Thoracic aorta (tissue), 2 donors: Measurements from ENCODE around the gene AFG1L. TPM values are rescaled to one million over a fixed set of nuclear protein-coding genes. Genes with fewer than 3 reads are reported as not detected.

Source experiments
- ATAC-seq: fragments of 150-250 bp; one replicate; pipeline ENCODE4 v1.8.0; 2017; ENCODE audit warnings: low read depth; ENCODE audit not compliant: insufficient number of reproducible peaks, low FRiP score
- DNase-seq: peaks from one replicate; pipeline ENCODE4 v3.0.0-alpha.2; 2020; ENCODE audit warnings: low spot score
- H3K27ac ChIP-seq, 2 donors: fragments of 200-600 bp; sonication (generic); 1 replicate in 1 of 2; 2 replicates in 1 of 2; pipeline ENCODE4 v1.5.1; 2016; ENCODE audit warnings: mild to moderate bottlenecking in 2 of 2, moderate library complexity in 2 of 2
- H3K27me3 ChIP-seq: fragments of 200-600 bp; sonication (generic); replicated peaks from 2 replicates; pipeline ENCODE4 v1.6.0; 2016; ENCODE audit warnings: mild to moderate bottlenecking; ENCODE audit not compliant: insufficient read depth
- H3K36me3 ChIP-seq: fragments of 200-600 bp; sonication (generic); one replicate; pipeline ENCODE4 v1.5.1; 2016
- H3K4me1 ChIP-seq, 2 donors: fragments of 200-600 bp; sonication (generic); 1 replicate in 1 of 2; 2 replicates in 1 of 2; pipeline versions ENCODE4 v1.5.1 to v1.6.0; 2016; ENCODE audit warnings: low read depth in 2 of 2, mild to moderate bottlenecking in 1 of 2; ENCODE audit not compliant: control insufficient read depth in 1 of 2
- H3K4me3 ChIP-seq: fragments of 200-600 bp; sonication (generic); 2 replicates; pipeline ENCODE4 v1.5.1; 2016; ENCODE audit warnings: mild to moderate bottlenecking
- H3K9me3 ChIP-seq: fragments of 200-600 bp; sonication (generic); 2 replicates; pipeline ENCODE4 v1.5.1; 2016
- total RNA-seq, 2 donors: library from RNA; depleted of rRNA; stranded (reverse); fragments of >200 nt; gene quantifications; one replicate each; pipeline versions ENCODE4 v1.1.0 to v1.2.3, GENCODE V29; 2016
- TF ChIP-seq, protein P1 (sequence below): fragments of 200-600 bp; sonication (generic); IDR thresholded peaks from one replicate; pipeline ENCODE4 v1.5.1; 2019; ENCODE audit warnings: antibody characterized with exemption

AFG1L gene
- total RNA-seq, 2 donors from 2014 or later = 1.7 to 21.7 TPM

DNA sequence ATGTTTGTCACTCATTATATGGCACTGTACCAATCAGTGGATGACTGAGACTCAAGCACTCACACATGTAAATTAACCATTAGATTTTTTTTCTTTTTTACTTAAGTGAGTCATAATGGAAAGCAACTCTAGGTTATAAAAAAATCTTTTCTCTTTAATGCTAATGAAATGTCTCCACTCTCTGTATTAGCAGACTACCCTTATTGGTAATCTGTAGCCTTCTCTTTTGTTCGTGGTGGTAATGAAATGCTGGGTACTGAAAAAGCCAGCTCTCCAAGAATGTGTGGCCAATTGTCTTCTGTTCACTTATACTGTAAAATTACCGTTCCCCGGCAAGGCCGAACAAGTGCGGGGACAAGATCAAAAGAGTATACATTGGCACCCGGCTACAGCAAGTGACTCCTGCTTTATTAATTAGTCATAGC lies 69.0 kb downstream of the AFG1L start:
- no peak for ATAC-seq
- TF ChIP-seq, protein P1, sequence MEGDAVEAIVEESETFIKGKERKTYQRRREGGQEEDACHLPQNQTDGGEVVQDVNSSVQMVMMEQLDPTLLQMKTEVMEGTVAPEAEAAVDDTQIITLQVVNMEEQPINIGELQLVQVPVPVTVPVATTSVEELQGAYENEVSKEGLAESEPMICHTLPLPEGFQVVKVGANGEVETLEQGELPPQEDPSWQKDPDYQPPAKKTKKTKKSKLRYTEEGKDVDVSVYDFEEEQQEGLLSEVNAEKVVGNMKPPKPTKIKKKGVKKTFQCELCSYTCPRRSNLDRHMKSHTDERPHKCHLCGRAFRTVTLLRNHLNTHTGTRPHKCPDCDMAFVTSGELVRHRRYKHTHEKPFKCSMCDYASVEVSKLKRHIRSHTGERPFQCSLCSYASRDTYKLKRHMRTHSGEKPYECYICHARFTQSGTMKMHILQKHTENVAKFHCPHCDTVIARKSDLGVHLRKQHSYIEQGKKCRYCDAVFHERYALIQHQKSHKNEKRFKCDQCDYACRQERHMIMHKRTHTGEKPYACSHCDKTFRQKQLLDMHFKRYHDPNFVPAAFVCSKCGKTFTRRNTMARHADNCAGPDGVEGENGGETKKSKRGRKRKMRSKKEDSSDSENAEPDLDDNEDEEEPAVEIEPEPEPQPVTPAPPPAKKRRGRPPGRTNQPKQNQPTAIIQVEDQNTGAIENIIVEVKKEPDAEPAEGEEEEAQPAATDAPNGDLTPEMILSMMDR = no peak

DNA sequence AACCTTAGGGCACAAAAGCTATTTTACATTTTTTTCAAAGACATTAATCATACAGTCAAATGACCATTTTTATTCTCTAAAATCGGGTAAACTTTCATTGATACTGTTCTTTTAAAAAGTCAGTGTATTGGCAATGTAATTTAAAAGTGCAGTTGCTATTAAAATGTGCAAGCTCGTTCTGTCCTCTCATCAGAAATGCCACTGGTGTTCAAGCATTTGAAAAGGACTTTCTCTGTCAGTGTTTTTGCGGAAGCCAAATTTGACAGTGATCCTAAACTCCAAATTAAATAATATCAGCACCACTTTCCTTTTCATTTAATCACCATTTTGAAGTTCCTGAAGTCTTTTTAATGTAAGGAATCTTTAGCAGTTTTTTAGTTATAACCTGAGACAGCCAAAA lies 69.6 kb downstream of the AFG1L start:
- no peaks in the 10 kb centered on the region for H3K4me1 ChIP-seq
- no peak overlapping the region for H3K4me3 ChIP-seq
- H3K36me3 ChIP-seq = no peaks in the 10 kb centered on the region
- H3K27ac ChIP-seq = no peak overlapping the region
- no peaks in the 10 kb centered on the region for H3K27me3 ChIP-seq
- ATAC-seq = no peak
- DNase-seq = no peak
- no peaks in the 10 kb centered on the region for H3K9me3 ChIP-seq
- TF ChIP-seq, protein P1 = no peak

More for the DNA sequence above, 69.0 kb downstream of the AFG1L start:
- Histone ChIP-seq H3K4me1 (no peaks in the 10 kb centered on the region), H3K9me3 (no peaks in the 10 kb centered on the region), H3K27ac (no peak overlapping the region), H3K27me3 (no peaks in the 10 kb centered on the region), H3K36me3 (no peaks in the 10 kb centered on the region), H3K4me3 (no peak overlapping the region)
- no peak for DNase-seq

DNA sequence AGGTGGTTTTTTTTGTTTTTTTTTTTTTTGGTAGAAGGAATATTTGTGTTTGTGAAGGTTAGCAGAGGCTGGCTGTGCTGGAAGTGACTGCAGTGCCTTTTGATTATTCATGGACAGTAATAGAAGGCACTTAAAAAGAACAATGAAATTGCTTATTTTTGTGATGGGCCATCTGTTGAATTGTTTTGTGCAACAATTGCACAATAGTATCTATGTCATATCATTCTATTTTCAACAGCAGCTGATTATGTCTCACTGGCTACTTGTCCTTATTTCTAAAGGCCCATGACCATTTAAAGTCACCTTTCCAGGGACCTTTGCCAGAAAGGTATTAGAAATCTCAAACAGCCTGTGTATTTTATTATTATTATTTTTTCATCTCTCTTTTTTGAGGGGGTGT lies 70.6 kb downstream of the AFG1L start:
- no peak overlapping the region for H3K27ac ChIP-seq
- TF ChIP-seq, protein P1 = no peak
- no peak for DNase-seq
- no peaks in the 10 kb centered on the region for H3K27me3 ChIP-seq
- no peak overlapping the region for H3K4me3 ChIP-seq
- no peaks in the 10 kb centered on the region for H3K36me3 ChIP-seq
- no peaks in the 10 kb centered on the region for H3K9me3 ChIP-seq
- no peak for ATAC-seq
- H3K4me1 ChIP-seq = no peaks in the 10 kb centered on the region

DNA sequence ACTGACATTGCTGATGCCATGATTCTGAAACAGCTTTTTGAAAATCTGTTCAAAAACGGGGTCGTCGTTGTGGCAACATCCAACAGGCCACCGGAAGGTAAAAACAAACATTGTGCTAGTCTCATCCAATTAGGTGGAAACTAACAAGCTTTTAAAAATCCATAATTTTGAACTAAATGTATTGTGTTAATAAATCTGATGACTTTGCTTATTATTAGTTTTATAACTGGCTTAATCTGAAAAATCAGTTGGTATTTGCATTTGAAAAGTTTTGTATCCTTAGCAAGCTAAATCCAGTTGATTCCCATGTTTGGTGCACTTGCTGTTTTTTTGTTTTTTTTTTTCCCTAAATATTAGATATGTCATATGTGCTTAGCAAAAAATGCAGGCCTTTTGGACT lies 71.4 kb downstream of the AFG1L start:
- H3K36me3 ChIP-seq = no peaks in the 10 kb centered on the region
- TF ChIP-seq, protein P1 = no peak
- no peaks in the 10 kb centered on the region for H3K27me3 ChIP-seq
- H3K9me3 ChIP-seq = no peaks in the 10 kb centered on the region
- no peak overlapping the region for H3K27ac ChIP-seq
- ATAC-seq (no peak), DNase-seq (no peak)
- no peak overlapping the region for H3K4me3 ChIP-seq
- H3K4me1 ChIP-seq = no peaks in the 10 kb centered on the region

DNA sequence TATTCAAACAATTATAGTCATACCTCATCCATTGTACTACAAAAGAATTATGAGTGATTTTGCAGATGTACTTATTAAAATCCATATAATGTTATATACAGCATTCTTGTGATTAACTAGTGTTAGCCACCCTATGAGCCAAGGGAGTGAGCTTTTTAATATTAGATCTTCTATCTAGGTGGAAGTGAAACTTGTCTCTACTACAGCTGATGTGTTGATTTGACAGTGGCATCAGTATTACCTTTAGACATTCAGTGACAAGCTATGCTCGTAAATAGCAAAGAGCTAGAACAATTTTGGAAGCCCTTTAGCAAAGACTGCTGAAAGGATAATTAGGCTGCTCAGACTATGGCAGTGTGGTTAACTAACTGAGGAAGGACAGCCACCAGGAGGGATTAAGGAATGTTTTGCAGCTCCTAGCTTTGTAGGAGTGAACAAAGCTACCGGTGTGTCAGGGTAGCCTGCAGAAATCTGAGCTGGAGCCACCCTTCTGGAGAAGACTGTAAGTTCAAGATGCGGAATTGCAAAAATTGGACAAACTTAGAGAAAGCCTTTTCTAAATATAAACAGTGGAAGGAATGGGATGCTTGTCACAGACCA lies 73.7 kb downstream of the AFG1L start:
- no peak overlapping the region for H3K4me3 ChIP-seq
- ATAC-seq = no peak
- DNase-seq = no peak
- no peaks in the 10 kb centered on the region for H3K27me3 ChIP-seq
- H3K27ac ChIP-seq = no peak overlapping the region
- no peaks in the 10 kb centered on the region for H3K36me3 ChIP-seq
- no peaks in the 10 kb centered on the region for H3K9me3 ChIP-seq
- TF ChIP-seq, protein P1 = no peak
- H3K4me1 ChIP-seq = no peaks in the 10 kb centered on the region
